ENCODE measurements around the gene SMAP1.

DNA sequence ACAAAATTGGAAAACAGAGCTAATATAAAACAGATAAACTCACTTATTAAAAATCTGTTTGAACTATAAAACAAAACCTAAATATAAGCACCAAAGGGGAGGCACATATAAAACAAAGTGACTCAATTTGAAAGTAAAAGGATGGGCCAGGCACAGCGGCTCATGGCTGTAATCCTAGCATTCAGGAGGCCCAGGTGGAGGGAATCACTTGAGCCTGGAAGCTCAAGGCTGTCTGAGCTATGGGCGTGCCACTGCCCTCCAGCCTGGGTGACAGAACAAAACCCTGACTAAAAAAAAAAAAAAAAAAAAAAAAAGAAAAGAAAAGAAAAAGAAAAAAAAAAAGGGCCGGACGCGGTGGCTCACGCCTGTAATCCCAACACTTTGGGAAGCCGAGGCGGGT, 31.1 kb upstream of the SMAP1 start:
- TF ChIP-seq, protein P1, sequence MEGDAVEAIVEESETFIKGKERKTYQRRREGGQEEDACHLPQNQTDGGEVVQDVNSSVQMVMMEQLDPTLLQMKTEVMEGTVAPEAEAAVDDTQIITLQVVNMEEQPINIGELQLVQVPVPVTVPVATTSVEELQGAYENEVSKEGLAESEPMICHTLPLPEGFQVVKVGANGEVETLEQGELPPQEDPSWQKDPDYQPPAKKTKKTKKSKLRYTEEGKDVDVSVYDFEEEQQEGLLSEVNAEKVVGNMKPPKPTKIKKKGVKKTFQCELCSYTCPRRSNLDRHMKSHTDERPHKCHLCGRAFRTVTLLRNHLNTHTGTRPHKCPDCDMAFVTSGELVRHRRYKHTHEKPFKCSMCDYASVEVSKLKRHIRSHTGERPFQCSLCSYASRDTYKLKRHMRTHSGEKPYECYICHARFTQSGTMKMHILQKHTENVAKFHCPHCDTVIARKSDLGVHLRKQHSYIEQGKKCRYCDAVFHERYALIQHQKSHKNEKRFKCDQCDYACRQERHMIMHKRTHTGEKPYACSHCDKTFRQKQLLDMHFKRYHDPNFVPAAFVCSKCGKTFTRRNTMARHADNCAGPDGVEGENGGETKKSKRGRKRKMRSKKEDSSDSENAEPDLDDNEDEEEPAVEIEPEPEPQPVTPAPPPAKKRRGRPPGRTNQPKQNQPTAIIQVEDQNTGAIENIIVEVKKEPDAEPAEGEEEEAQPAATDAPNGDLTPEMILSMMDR (IDR thresholded peaks at IDR 0.05 in 4 of 5, conservative IDR thresholded peaks at IDR 0.05 in 1 of 5): no peak
- TF ChIP-seq POLR2A (IDR thresholded peaks at IDR 0.05): no peak
